ENCODE results near the gene MAZ.

MAZ gene

DNA sequence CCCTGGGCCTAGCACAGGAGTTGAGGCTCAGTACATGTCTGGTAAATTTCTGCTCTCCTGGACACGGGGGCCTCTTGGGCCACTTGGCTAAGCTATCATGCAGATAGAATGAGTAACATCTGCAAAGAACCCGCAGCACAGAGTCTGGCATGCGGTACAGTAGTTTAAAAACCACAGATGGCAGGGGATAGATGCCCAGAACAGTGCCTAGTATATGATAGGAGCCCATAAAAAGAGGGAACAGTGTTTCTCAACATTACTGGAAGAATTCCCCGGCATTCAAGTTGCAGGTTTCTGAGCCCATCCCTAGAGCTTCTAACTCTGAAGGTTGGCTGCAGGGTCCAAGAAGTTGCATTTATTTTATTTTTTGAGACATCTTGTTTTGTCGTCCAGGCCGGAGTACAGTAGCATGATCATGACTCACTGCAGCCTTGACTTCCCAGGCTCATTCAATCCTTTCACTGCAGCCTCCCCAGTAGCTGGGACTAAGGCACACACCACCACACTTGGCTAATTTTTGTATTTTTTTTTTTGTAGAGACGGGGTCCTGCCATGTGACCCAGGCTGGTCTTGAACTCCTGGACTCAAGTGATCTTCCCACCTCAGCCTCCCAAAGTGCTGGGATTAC lies 50.9 kb downstream of the MAZ start:
- no peak for DNase-seq (ENCODE audit: low spot score)

DNA sequence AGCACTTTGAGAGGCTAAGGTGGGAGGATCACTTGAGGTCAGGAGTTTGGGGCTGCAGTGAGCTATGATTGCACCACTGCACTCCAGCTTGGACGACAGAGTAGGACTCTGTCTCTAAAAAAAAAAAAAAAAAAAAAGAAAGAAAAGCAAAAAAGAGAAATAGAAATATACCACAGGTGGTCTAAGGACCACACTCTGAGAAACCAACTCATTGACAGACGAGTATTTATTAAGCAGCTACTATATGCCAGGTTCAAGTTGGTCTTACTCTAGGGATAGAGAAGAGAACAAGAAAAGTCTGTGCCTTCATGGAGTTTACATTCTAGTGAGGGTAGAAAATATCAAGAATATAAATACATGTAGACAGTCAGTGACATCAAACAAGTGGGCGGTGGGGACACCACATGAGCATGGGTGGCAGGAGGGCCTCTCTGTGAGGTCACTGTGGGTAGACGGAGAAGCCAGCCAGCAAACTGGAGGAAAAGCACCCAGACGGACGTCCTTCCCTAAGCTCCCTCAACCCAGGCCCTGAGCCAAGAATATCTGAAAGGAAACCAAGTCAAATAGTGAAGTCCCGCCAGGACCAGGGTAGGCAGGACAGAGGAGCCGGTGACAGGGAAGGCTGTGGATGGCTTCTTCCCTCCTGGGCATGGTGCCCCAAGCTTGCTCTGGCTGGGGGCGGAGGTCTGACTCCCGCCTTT lies 52.0 kb downstream of the MAZ start:
- DNase-seq (ENCODE audit: low spot score), result no peak

DNA sequence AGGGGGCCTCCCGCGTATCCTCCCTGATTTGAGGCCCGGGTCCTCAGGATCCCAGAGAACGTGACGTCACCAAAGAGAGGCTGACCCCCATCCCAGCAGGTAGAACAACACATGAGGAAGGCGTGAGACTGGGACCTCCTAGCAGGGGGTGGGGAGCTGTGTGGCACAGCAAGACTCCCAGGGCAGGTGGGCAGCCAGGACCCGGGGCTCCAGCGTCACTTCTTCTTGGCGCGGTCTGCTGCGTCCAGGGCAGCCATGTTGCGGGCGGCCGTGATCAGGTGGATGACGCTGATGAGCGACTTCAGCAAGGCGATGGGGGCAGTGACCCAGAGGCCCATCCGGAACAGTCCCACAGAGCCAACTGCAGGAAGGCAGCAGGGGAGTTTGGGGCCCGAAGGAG lies 52.6 kb downstream of the MAZ start:
- DNase-seq (ENCODE audit: low spot score), result no peak

DNA sequence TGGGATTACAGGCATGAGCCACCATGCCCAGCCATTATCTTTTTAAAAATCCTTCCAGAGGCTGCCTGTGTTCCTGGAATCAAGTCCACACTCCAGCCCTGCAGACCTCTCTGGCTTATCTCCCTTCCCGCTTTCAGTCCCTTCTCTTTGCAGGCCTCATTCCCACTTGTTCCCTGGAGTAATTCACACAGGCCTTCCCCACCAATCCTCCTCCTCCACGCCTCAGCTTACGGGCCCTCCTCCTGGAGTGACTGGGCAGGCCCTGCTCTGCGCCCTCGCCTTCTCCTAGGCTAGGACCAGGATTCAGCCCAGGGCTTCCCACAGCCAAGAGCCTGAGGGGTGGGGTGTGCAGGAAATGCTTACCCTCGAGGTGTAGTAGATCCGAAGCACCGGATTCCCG lies 53.9 kb downstream of the MAZ start:
- DNase-seq (ENCODE audit: low spot score), result no peak

Measured in hematopoietic multipotent progenitor cell treated with erythropoietin and hydrocortisone succinate and interleukin-3 and kit ligand, for 17 days (in vitro differentiated cells).